GM18907 (cell line): ENCODE measurements around the gene FZD2.
"Not testable (repeated sequence)": the region's sequence is repeated elsewhere in the genome, so short reads cannot be mapped to it uniquely, and the experiment has no call there.

Experiments
- ATAC-seq: cut with Tn5 transposase; IDR thresholded peaks from one replicate; pipeline ENCODE4 v1.9.1; 2021; ENCODE audit warnings: mild to moderate bottlenecking, moderate library complexity; ENCODE audit not compliant: unreplicated experiment

Gene FZD2

DNA sequence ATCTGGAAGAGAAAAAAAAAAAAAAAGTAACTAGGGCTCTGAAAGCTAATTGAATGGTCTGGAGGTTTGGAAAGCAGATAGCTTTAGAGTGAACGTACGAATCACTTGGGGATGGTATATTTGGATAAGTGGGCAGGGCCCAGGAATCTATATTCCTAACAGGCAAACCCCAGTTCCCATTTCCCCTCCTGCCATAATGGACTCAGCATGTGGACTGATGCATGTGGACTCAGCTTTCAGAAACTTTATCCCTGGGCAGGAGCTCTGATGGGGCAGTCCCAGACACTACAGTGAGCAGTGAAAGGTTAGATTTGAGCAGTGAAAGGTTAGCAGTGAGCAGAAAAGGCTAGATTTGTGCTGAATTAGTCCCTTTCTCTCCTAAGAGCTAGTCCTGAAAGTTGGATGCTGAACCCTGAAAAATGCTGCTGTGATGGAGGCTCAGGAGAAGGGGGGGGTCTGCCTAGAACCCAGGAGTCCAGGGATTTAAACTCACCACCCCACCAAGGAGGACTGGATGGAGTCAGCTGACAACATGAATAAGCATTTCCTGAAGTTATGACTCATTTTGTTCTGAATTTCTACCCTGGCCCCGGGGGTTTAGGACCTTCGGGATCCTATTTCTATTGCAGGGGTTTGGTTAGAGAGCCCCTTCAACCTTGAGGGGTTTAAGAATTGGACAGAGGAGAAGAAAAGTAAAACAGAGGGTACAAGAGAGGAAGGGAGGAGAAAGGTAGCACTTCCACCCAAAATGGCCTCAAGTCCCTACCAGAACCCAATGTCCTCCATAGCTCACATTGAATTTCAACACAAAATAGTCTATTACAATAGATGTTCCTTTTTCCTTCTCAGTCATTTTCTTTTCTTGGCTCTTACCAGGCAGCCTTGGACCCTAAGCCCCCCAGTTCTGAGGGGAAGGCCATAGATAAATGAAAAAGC lies 10.3 kb upstream of the FZD2 start:
- no peak for ATAC-seq

- no peak for ATAC-seq
Measured at GRCh38 chr17:44547625-44548267, 9.5 kb upstream of the FZD2 start.

DNA sequence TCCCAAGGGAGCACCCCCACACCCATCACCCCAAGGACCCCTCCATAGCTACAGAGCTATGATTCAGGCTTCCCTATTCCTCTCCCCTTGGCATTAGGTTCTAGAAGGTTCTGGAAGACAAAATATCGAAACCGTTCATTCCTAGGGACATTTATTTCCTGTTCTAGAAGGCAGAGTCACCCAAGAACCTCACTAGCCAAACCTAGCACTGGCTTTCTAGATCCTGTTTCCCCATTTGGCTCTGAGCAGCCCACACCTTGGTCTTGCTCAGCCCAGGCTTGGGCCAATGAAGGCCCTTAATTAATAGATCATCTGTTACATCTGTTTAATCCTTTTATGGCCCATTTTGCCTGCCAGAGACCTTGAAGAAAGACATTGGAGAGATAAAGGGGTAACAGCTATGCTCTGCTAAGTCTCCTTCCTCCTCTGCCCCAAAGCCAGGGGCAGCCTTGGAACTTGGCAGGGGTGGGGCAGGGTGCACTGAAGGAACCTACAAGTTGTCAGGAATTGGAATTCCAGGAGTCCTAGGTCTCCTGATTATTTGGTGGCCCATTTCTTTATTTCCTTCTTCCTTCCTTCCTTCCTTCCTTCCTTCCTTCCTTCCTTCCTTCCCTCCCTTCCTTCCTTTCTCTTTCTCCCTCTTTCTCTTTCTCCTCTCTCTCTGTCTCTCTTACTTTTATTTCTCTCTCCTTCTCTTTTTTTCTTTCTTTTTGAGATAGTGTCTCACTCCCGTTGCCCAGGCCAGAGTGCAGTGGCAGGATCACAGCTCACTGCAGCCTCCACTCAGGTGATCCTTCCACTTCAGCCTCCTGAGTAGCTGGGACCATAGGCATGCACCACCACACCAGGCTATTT lies 8.7 kb upstream of the FZD2 start:
- ATAC-seq, result no peak

DNA sequence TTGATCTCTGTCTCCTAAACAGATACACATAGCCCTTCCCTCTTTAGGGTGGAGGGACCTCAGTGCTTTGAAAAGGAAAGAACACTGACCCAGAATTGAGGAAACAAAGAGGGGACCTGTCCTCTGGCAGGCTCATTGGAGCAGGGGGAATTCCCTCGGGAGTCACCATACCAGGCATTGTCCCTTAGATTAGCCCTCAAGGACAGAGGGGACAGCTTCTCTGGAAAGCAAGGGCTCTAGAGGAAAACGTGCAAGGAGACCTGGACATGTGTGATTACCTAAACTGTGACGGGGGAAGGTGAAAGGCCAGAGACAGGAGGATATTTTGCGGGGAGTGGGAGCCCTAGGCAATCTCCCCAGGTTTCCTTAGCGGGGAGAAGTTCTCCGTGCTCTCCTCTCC lies 7.6 kb upstream of the FZD2 start:
- no peak for ATAC-seq

DNA sequence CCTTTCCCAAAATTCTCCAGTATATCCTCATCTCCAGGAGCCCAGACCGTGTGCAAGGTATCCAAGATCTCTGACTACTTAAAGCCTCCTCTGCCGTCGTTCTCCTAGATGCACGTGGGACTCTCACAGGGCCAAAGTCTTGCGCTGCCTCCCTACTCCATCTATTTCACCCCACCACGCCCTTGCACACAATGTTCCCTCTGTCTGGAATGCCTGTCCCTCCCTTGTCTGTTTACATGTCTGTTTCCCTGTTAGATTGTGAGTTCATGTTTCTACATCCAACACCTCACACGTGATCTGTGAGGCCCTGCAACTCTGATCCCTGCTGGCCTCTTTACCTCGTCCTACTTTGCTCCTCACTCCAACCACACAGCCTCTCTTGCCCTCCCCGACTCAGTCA lies 4.9 kb upstream of the FZD2 start:
- no peak for ATAC-seq

DNA sequence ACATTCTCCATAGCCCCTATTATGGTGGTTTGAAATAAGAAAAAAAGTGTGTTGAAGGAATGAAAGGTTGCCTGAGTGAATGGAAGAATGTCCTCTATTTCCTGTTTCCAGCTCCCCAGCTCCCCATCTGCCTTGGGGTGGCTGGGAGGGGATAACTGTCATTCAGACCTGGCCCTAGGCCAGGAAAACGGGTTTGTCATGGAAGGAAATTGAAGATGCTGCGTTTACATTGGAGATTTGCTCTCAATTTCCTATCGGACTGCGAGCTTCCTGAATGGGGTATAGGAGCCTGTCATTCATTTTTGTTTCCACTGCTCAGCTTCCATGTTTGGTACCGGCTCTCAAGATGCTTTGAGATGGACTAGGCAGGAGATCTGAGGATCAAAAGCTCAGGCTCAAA lies 2.2 kb upstream of the FZD2 start:
- no peak for ATAC-seq

DNA sequence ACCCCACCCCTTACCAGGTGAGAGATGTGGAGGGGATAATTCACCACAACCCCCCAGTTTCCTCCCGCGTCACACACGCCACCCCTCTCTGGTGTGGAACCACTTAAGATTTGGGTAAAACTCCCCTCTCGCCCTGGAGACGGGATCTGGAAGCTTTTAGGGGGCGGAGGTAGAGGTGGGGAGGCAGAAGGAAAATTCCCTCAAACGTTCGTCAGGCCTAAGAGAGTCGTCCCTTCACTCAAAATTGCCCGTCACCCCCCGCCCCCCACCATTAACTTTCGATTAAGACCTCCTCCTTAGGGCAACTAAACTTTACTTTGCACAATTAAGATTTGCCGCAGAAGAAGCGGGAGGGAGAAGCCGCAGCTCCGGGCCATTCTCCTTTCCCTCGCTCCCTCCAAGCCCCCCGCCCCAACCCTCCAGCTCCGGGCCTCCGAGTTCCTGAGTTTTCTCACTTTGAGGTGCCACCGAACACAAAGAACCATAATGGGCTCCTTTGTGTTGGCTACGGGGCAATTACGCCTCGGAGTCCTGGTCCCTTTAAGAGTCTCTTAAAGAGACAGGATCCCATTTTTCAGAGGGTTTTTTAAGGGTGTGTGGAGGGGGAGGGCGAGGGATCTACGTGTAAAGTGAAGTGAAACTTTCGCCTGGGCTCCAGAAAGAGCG lies 985 bp upstream of the FZD2 start:
- no peak for ATAC-seq

- peak; percentile 15 for ATAC-seq
Measured at GRCh38 chr17:44557651-44558285, 484 bp downstream of the FZD2 start.

- ATAC-seq, result no peak
Measured at GRCh38 chr17:44558334-44558709, 1.0 kb downstream of the FZD2 start.

DNA sequence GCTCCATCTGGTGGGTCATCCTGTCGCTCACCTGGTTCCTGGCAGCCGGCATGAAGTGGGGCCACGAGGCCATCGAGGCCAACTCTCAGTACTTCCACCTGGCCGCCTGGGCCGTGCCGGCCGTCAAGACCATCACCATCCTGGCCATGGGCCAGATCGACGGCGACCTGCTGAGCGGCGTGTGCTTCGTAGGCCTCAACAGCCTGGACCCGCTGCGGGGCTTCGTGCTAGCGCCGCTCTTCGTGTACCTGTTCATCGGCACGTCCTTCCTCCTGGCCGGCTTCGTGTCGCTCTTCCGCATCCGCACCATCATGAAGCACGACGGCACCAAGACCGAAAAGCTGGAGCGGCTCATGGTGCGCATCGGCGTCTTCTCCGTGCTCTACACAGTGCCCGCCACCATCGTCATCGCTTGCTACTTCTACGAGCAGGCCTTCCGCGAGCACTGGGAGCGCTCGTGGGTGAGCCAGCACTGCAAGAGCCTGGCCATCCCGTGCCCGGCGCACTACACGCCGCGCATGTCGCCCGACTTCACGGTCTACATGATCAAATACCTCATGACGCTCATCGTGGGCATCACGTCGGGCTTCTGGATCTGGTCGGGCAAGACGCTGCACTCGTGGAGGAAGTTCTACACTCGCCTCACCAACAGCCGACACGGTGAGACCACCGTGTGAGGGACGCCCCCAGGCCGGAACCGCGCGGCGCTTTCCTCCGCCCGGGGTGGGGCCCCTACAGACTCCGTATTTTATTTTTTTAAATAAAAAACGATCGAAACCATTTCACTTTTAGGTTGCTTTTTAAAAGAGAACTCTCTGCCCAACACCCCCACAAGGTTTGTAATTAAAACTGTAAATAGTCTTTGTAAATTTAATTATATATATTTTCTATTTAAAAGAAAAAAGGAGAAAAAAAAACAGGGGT lies 1.7 kb downstream of the FZD2 start:
- no peak for ATAC-seq

DNA sequence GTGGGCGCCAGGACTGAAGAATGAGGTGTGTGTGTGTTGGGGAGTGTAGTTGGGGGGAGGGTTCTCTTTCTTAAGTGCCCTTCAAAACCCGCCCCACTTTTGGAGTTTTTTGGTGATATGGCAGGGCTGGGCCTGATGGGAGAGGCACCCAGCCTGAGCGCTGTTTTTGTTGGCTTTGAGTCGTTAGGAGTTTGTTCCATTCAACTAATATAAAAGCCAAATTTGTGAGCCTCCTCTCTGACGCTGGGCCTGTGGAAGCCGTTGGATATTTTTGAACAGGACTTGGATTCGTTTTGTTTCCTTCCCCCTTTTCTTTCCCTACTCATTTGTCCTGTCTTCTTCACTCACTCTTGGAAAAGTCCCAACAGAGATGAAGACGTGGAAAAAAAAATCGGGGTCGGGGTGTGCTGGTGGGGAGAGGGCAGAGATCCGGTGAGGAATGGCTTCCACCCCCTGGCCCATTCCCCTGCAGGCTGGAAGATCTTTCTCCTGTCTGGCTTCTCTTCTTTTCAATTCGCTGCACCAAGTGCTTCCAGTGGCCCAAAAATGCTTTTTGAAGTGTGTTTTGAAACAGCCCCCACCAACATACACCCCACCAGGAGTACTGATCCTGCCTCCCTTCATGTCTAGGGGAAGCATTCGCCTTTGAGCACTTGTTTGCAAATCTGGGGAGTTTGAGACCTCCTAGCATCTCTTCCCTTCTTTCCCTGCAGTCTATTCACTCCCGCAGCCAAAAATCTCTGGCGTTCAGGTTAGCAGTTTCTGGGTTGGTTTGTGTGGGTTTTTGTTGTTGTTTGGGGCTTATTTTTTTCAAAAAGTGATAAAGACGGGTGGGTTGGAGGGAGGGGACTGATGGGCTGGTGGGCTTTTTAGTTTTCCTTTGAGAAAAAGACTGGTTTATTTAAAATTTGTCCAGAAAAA lies 2.6 kb downstream of the FZD2 start:
- no peak for ATAC-seq

DNA sequence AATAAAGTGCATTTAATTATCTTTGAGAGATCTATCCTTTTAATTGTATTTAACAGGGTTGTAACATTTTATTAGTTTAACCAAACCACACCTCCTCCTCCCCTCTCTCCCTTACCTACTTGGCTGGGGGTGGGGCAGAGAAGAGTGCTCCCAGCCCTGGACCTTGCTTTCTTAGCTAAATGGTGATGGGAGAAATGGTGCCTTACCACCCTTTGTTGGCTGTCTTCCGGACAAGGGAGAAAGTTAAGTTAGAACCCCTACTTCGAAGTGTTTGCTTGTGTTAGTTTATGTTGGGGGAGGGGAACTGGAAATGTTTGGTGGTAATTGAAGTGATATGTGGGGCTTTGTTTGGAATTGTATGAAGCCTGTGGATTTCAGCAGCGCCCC lies 3.9 kb downstream of the FZD2 start:
- no peak for ATAC-seq

DNA sequence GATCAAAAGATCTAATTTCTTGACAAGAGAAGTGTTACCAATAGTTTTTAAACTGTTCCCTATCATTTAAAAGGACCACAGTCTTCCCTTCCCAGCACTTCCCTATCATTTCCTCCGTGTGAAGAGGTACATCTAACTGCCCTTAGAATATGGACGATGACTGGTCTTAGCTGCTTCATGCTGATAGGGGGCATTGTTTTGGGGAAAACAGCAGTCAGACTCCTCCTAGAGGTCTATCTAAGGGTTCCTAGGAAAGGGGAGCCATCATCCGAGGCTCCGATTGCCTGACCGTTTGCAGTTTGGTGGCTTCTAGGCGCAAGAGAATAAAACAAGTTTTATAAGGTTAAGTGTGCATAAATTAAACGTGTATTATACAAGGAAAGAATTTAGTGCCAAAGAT lies 7.1 kb downstream of the FZD2 start:
- no peak for ATAC-seq

GRCh38 chr17:44565866-44566443 lies 8.7 kb downstream of the FZD2 start:
- ATAC-seq, result no peak

- not testable (repeated sequence) for ATAC-seq
Measured at GRCh38 chr17:44568311-44568944, 11.1 kb downstream of the FZD2 start.

DNA sequence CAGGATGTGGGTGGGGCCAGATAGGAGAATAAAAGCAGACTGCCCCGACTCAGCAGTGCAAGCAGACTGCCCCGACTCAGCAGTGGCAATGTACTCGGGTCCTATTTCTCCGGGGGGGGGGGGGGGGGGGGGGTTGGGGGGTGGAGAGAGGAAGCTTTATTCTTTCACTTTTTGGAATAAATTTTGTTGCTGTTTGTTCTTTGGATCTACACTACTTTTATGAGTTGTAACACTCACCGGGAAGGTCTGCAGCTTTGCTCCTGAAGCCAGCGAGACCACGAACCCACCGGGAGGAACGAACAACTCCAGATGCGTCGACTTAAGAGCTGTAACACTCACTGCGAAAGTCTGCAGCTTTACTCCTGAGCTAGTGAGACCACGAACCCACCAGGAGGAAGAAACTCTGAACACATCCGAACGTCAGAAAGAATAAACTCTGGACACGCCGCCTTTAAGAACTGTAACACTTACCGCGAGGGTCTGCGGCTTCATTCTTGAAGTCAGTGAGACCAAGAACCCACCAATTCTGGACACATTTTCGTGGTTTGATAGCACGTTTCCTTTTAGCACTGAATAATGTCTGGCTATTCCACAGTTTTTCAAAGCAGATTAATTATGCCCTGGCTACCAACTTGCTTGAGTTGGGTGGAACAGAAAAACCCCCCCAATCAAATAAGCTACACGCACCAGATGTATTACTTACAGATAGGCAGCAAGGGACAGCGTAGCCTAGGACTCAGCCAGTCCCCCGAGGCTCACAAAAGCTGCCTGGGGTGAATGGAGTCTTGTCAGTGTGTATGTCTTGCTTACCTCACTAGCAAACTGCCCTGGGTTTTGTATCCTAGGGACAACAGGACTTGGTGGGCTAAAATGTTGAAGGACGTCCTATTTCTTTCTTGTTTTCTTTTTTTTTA lies 11.9 kb downstream of the FZD2 start:
- ATAC-seq, result no peak

GRCh38 chr17:44572801-44573200 lies 15.5 kb downstream of the FZD2 start:
- no peak for ATAC-seq
